Esophagus squamous epithelium (tissue), 5 donors: ENCODE measurements around the gene TMF1. TPM values are rescaled to one million over a fixed set of nuclear protein-coding genes. Genes with fewer than 3 reads are reported as not detected.
A peak's percentile ranks its signal among the peaks of the same experiment; 100 is the strongest.

Source experiments
- DNase-seq: peaks from one replicate; lab custom pipeline; 2025; lab: John Stamatoyannopoulos, UW
- H3K27ac ChIP-seq, 4 donors: fragments of 200-600 bp; sonication (generic); one replicate each; pipeline ENCODE4 v1.5.1; 2016 to 2019; ENCODE audit warnings: mild to moderate bottlenecking in 1 of 4
- H3K27me3 ChIP-seq, 4 donors: fragments of 200-600 bp; sonication (generic); 1 replicate in 3 of 4; 2 replicates in 1 of 4; pipeline versions ENCODE4 v1.5.1 to v1.6.0; 2017 to 2021; ENCODE audit warnings: antibody characterized with exemption in 1 of 4
- H3K36me3 ChIP-seq, 3 donors: fragments of 200-600 bp; sonication (generic); one replicate each; pipeline ENCODE4 v1.5.1; 2016 to 2019
- H3K4me1 ChIP-seq, 3 donors: fragments of 200-600 bp; sonication (generic); one replicate each; pipeline ENCODE4 v1.5.1; 2017 to 2019
- H3K4me3 ChIP-seq, 4 donors: fragments of 200-600 bp; sonication (generic); 1 replicate in 3 of 4; 2 replicates in 1 of 4; pipeline ENCODE4 v1.5.1; 2016 to 2019; ENCODE audit warnings: mild to moderate bottlenecking in 2 of 4, moderate library complexity in 1 of 4
- H3K9me3 ChIP-seq, 3 donors: fragments of 200-600 bp; sonication (generic); one replicate each; pipeline ENCODE4 v1.5.1; 2016 to 2019
- POLR2A ChIP-seq, 4 donors: fragments of 450-650 bp; IDR thresholded peaks; one replicate each; pipeline ENCODE4 v1.6.1; 2017; ENCODE audit warnings: antibody characterized with exemption in 4 of 4, mild to moderate bottlenecking in 4 of 4, moderate library complexity in 3 of 4
- WGBS, 2 donors: methylation state at CpG; one replicate each; pipeline ENCODE4 v1.1.5; 2018; 5-methylcytosine and 5-hydroxymethylcytosine counted together
- intact Hi-C: fragments of 100-400 bp; cut with DNase I; formaldehyde crosslinking; loops from one replicate; pipeline ENCODE4 v1.15.0; 2022
- total RNA-seq, 4 donors: library from RNA; depleted of rRNA; stranded (reverse); fragments of >200 nt; gene quantifications; one replicate each; pipeline ENCODE4 v1.1.0, GENCODE V29; 2016
- TF ChIP-seq, protein P1 (sequence below), 6 experiments: fragments of 450-650 bp in 4 of 6; fragments of 200-600 bp in 2 of 6; sonication (generic) in 2 of 6; IDR thresholded peaks; one replicate each; pipeline ENCODE4 v1.5.1; 2016 to 2019; ENCODE audit warnings: antibody characterized with exemption in 6 of 6, mild to moderate bottlenecking in 4 of 6, moderate library complexity in 4 of 6
- donor health status: DM: yes; HTN: yes; CAD: no.

TMF1 gene
- total RNA-seq, 4 donors from 2014 or later, result 13.3 to 30.1 (median 19.4) TPM

- 96 to 100% methylated on average over 6 to 8 of the region's 9 CpGs for WGBS, 2 donors
- Histone ChIP-seq H3K4me1 (no peaks in the 10 kb centered on the region), H3K36me3 (peaks cover 9 to 100% (median 49%) of the 10 kb centered on the region in 3 donors), H3K9me3 (no peaks in the 10 kb centered on the region), H3K27me3 (no peaks in the 10 kb centered on the region), H3K27ac (no peak overlapping the region), H3K4me3 (no peak overlapping the region)
- intact Hi-C loops, result no loop called here
- TF ChIP-seq, protein P1, sequence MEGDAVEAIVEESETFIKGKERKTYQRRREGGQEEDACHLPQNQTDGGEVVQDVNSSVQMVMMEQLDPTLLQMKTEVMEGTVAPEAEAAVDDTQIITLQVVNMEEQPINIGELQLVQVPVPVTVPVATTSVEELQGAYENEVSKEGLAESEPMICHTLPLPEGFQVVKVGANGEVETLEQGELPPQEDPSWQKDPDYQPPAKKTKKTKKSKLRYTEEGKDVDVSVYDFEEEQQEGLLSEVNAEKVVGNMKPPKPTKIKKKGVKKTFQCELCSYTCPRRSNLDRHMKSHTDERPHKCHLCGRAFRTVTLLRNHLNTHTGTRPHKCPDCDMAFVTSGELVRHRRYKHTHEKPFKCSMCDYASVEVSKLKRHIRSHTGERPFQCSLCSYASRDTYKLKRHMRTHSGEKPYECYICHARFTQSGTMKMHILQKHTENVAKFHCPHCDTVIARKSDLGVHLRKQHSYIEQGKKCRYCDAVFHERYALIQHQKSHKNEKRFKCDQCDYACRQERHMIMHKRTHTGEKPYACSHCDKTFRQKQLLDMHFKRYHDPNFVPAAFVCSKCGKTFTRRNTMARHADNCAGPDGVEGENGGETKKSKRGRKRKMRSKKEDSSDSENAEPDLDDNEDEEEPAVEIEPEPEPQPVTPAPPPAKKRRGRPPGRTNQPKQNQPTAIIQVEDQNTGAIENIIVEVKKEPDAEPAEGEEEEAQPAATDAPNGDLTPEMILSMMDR (IDR thresholded peaks at IDR 0.05), result no peak
- TF ChIP-seq POLR2A (IDR thresholded peaks at IDR 0.05), result no peak
- DNase-seq, result no peak
Measured at GRCh38 chr3:69032737-69033136, 19.4 kb downstream of the TMF1 start.

DNA sequence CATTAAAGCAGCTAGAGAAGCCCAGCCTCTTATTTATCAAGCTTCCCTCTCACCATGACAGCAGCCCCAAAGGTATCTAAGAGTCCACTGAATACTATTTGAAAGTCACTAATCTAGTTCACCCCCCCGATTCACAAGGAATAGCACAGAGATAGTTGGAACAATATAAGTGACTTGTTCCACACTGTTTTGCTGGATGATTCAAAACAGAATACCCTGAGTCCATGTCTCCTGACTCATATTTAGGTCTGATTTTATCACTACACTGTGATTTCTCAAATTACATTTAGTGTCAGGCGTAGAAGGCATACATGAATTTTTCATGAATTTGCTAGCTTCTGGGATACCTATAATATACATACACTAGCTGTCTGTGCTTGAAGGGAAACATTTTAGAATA, 20.0 kb downstream of the TMF1 start:
- H3K27ac ChIP-seq, result no peak overlapping the region
- no peaks in the 10 kb centered on the region for H3K4me1 ChIP-seq
- H3K9me3 ChIP-seq, result no peaks in the 10 kb centered on the region
- 83 to 94% methylated on average over 2 of the region's 2 CpGs for WGBS, 2 donors
- H3K4me3 ChIP-seq, result no peak overlapping the region
- peaks cover 9 to 100% (median 43%) of the 10 kb centered on the region in 3 donors for H3K36me3 ChIP-seq
- intact Hi-C loops, result no loop called here
- no peak for DNase-seq
- TF ChIP-seq, protein P1 (IDR thresholded peaks at IDR 0.05), result no peak
- TF ChIP-seq POLR2A (IDR thresholded peaks at IDR 0.05), result no peak
- no peaks in the 10 kb centered on the region for H3K27me3 ChIP-seq

DNA sequence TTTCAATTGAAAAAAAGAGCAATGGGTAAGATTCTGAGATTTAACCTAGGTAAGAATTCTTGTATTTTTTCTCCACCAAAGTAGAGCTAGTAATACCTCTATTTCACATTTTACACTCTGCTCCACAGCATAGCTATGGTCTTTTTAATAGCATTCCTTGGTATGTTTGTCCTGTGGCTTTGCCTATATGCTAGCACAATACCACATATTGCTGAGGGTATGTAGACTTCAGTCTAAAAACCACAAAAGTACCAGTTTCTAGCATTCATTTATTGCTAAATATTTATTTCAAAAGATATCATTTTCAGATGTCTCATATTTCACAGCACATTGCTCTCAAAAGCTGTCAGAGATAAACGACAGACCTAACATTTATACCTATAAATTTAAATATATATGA, 20.5 kb downstream of the TMF1 start:
- intact Hi-C loops, result no loop called here
- Histone ChIP-seq H3K9me3 (no peaks in the 10 kb centered on the region), H3K27me3 (no peaks in the 10 kb centered on the region), H3K4me1 (no peaks in the 10 kb centered on the region), H3K36me3 (peaks cover 9 to 100% (median 42%) of the 10 kb centered on the region in 3 donors), H3K27ac (no peak overlapping the region), H3K4me3 (no peak overlapping the region)
- TF ChIP-seq POLR2A (IDR thresholded peaks at IDR 0.05), result no peak
- TF ChIP-seq, protein P1 (IDR thresholded peaks at IDR 0.05), result no peak
- WGBS, 2 donors, result 64% methylated on average over 1 of the region's 1 CpG
- DNase-seq, result no peak

DNA sequence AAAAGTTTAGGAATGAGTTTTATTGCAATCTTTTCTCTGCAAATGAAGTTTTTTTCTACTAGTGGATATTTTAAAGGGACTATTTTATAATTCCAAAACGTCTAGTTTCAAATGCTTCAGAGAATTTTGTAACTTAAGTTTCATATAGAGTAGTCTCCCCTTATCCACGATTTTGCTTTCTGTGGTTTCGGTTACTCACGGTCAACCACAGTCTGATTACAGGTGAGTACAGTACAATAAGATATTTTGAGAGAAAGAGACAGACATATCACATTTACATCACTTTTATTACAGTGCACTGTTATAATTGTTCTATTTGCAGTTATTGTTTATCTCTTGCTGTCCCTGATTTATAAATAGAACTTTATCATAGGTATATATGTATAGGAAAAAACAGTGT, 31.3 kb downstream of the TMF1 start:
- H3K27ac ChIP-seq, result no peak overlapping the region
- peaks cover 0 to 67% (median 15%) of the 10 kb centered on the region in 3 donors for H3K36me3 ChIP-seq
- H3K4me1 ChIP-seq, result no peaks in the 10 kb centered on the region
- 66 to 70% methylated on average over 4 of the region's 4 CpGs for WGBS, 2 donors
- H3K27me3 ChIP-seq, result no peaks in the 10 kb centered on the region
- no peak for DNase-seq
- TF ChIP-seq, protein P1 (IDR thresholded peaks at IDR 0.05), result no peak
- TF ChIP-seq POLR2A (IDR thresholded peaks at IDR 0.05), result no peak
- intact Hi-C loops, result no loop called here
- no peaks in the 10 kb centered on the region for H3K9me3 ChIP-seq
- H3K4me3 ChIP-seq, result no peak overlapping the region

DNA sequence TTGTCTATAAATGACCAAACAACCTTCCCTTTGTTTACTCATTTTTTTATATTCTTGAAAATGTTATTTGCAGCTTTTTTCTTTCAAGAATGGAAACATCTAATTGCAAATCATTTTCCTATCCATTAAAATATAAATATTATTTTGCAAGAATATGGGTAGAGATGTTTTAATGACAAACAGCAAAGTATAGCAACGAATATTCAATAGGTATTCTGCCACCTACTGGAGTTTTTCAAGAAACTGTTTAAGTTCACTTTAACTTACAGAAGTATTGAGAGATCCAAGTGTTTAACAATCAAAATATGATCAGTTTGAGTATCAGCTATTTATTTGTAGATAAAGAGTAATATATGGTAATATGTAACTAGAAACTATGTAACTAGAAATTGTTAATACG, 31.7 kb downstream of the TMF1 start:
- peaks cover 0 to 63% (median 11%) of the 10 kb centered on the region in 3 donors for H3K36me3 ChIP-seq
- 38 to 39% methylated on average over 2 of the region's 2 CpGs for WGBS, 2 donors

More for the DNA sequence above, 31.7 kb downstream of the TMF1 start:
- Histone ChIP-seq H3K9me3 (no peaks in the 10 kb centered on the region), H3K4me3 (no peak overlapping the region), H3K4me1 (no peaks in the 10 kb centered on the region), H3K27me3 (no peaks in the 10 kb centered on the region), H3K27ac (no peak overlapping the region)
- intact Hi-C loops, result no loop called here
- DNase-seq, result no peak
- TF ChIP-seq POLR2A (IDR thresholded peaks at IDR 0.05), result no peak
- TF ChIP-seq, protein P1 (IDR thresholded peaks at IDR 0.05), result peak in 1 of 6 experiments; percentile 9
